ENCODE measurements around the gene DEGS2. TPM values are rescaled to one million over a fixed set of nuclear protein-coding genes. Genes with fewer than 3 reads are reported as not detected.

The DEGS2 gene
- total and polyA plus RNA-seq, 7 experiments from 2014 or later = 0.19 to 1.0 (median 0.44) TPM; not detected in 1

GRCh38 chr14:100131181-100131580 lies 28.3 kb downstream of the DEGS2 start:
- H3K27ac ChIP-seq (ENCODE audit: low read depth, low read length) = peak overlapping the region; percentile 48
- no peaks in the 10 kb centered on the region for H3K27me3 ChIP-seq (ENCODE audit: control insufficient read depth in 2 of 2, insufficient read depth in 2 of 2, low read length in 2 of 2)
- H3K27ac Mint-ChIP-seq = peak overlapping the region; percentile 14 to 91 (median 69)
- ChIA-PET POLR2A (interaction anchor here (0.6 to 1.4 kb wide), 5 partner anchors 10 to 297 kb away, joined by 3 read pairs; partner anchors contain the start of gene EVL), CTCF (interaction anchor here (0.5 to 1.2 kb wide), 2 partner anchors 16 to 84 kb away, joined by 3 read pairs; no protein-coding TSS in a partner anchor)
- H3K4me1 ChIP-seq (ENCODE audit: control insufficient read depth in 2 of 2, insufficient read depth in 2 of 2, low read length in 2 of 2) = no peaks in the 10 kb centered on the region
- H3K4me3 Mint-ChIP-seq = no peak overlapping the region
- H3K36me3 Mint-ChIP-seq = peaks cover 8 to 78% (median 23%) of the 10 kb centered on the region in 5 donors
- ATAC-seq (no peak), DNase-seq (no peak)
- H3K4me3 ChIP-seq (ENCODE audit: low read length) = no peak overlapping the region
- peaks cover 75 to 99% (median 84%) of the 10 kb centered on the region in 3 experiments for H3K36me3 ChIP-seq (ENCODE audit: control insufficient read depth in 2 of 3, insufficient read depth in 3 of 3, low read length in 3 of 3)
- H3K4me1 Mint-ChIP-seq = peaks cover 0 to 12% (median 8%) of the 10 kb centered on the region in 7 donors
- H3K9me3 Mint-ChIP-seq = peaks cover 0 to 4% (median 0%) of the 10 kb centered on the region in 11 donors
- intact Hi-C loops (cut with micrococcal nuclease) = no loop called here
- H3K9me3 ChIP-seq (ENCODE audit: control insufficient read depth in 2 of 3, low read length in 3 of 3) = no peaks in the 10 kb centered on the region
- H3K27me3 Mint-ChIP-seq = no peaks in the 10 kb centered on the region

GRCh38 chr14:100130521-100130920 lies 28.9 kb downstream of the DEGS2 start:
- ATAC-seq = no peak
- H3K36me3 Mint-ChIP-seq = peaks cover 8 to 71% (median 22%) of the 10 kb centered on the region in 5 donors
- H3K4me1 Mint-ChIP-seq = peaks cover 0 to 12% (median 8%) of the 10 kb centered on the region in 7 donors
- Histone ChIP-seq H3K27me3 (ENCODE audit: control insufficient read depth in 2 of 2, insufficient read depth in 2 of 2, low read length in 2 of 2) (no peaks in the 10 kb centered on the region), H3K27ac (ENCODE audit: low read depth, low read length) (peak overlapping the region; percentile 48), H3K4me3 (ENCODE audit: low read length) (no peak overlapping the region), H3K4me1 (ENCODE audit: control insufficient read depth in 2 of 2, insufficient read depth in 2 of 2, low read length in 2 of 2) (no peaks in the 10 kb centered on the region), H3K36me3 (ENCODE audit: control insufficient read depth in 2 of 3, insufficient read depth in 3 of 3, low read length in 3 of 3) (peaks cover 75 to 99% (median 84%) of the 10 kb centered on the region in 3 experiments), H3K9me3 (ENCODE audit: control insufficient read depth in 2 of 3, low read length in 3 of 3) (no peaks in the 10 kb centered on the region)
- CTCF ChIA-PET = interaction anchor here (1.2 to 1.3 kb wide), 2 partner anchors 15 to 25 kb away, joined by 3 read pairs; no protein-coding TSS in a partner anchor
- POLR2A ChIA-PET = interaction anchor here (0.7 to 1.5 kb wide), 3 partner anchors 12 to 49 kb away, joined by 3 to 4 read pairs (median 3); no protein-coding TSS in a partner anchor
- DNase-seq = no peak
- no peaks in the 10 kb centered on the region for H3K27me3 Mint-ChIP-seq
- H3K9me3 Mint-ChIP-seq = peaks cover 0 to 4% (median 0%) of the 10 kb centered on the region in 11 donors
- intact Hi-C loops (cut with micrococcal nuclease) = no loop called here
- H3K27ac Mint-ChIP-seq = peak overlapping the region in 8 of 9 donors; percentile 40 to 91 (median 70)
- H3K4me3 Mint-ChIP-seq = no peak overlapping the region

DNA sequence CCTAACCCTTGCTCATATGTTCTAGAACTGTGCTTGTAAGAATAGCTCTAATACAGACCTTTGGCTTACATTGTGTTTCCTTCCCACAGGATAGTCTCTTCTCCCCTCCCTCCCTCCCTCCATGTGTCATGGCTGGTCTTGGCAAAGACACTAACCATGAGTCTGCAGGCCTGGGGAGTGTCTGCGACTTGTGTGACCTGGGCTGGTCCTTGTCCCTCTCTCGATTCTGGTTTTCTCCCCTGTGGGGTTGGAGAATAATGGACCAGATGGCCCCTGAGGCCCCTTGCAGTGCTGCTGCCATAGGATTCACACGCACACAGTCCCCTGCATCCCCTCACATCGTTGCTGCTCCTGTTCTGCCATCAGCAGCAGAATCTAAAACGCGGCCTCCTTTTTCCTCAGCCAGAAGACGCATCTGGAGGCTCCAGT lies 30.3 kb downstream of the DEGS2 start:
- Histone ChIP-seq H3K27ac (ENCODE audit: low read depth, low read length) (no peak overlapping the region), H3K36me3 (ENCODE audit: control insufficient read depth in 2 of 3, insufficient read depth in 3 of 3, low read length in 3 of 3) (peaks cover 67 to 99% (median 74%) of the 10 kb centered on the region in 3 experiments), H3K4me1 (ENCODE audit: control insufficient read depth in 2 of 2, insufficient read depth in 2 of 2, low read length in 2 of 2) (no peaks in the 10 kb centered on the region), H3K4me3 (ENCODE audit: low read length) (no peak overlapping the region), H3K27me3 (ENCODE audit: control insufficient read depth in 2 of 2, insufficient read depth in 2 of 2, low read length in 2 of 2) (no peaks in the 10 kb centered on the region), H3K9me3 (ENCODE audit: control insufficient read depth in 2 of 3, low read length in 3 of 3) (no peaks in the 10 kb centered on the region)
- Mint-ChIP-seq H3K4me3 (no peak overlapping the region), H3K27me3 (no peaks in the 10 kb centered on the region), H3K36me3 (peaks cover 8 to 64% (median 32%) of the 10 kb centered on the region in 5 donors), H3K27ac (peak overlapping the region in 3 of 9 donors; percentile 5 to 71 (median 43)), H3K4me1 (peaks cover 0 to 17% (median 15%) of the 10 kb centered on the region in 7 donors), H3K9me3 (peaks cover 0 to 4% (median 0%) of the 10 kb centered on the region in 11 donors)
- POLR2A ChIA-PET = interaction anchor here (1.0 to 1.6 kb wide), 3 partner anchors 9 to 43 kb away, joined by 3 to 4 read pairs (median 3); no protein-coding TSS in a partner anchor
- DNase-seq (no peak), ATAC-seq (no peak)
- intact Hi-C loops (cut with micrococcal nuclease) = no loop called here
- CTCF ChIA-PET = interaction anchor here (0.8 to 1.3 kb wide), 2 partner anchors 10 to 64 kb away, joined by 3 read pairs; no protein-coding TSS in a partner anchor

GRCh38 chr14:100128688-100129087 lies 30.8 kb downstream of the DEGS2 start:
- no peak overlapping the region for H3K4me3 ChIP-seq (ENCODE audit: low read length)
- ChIA-PET POLR2A (interaction anchor here (1.0 to 1.6 kb wide), 2 partner anchors 9 to 32 kb away, joined by 3 to 4 read pairs; no protein-coding TSS in a partner anchor), CTCF (interaction anchor here (0.8 to 1.3 kb wide), 3 partner anchors 10 to 64 kb away, joined by 3 read pairs; no protein-coding TSS in a partner anchor)
- Mint-ChIP-seq H3K36me3 (peaks cover 8 to 59% (median 28%) of the 10 kb centered on the region in 5 donors), H3K27me3 (no peaks in the 10 kb centered on the region), H3K27ac (peak overlapping the region in 2 of 9 donors; percentile 5 to 17), H3K4me3 (no peak overlapping the region), H3K4me1 (peaks cover 0 to 15% (median 12%) of the 10 kb centered on the region in 7 donors), H3K9me3 (peaks cover 0 to 2% (median 0%) of the 10 kb centered on the region in 11 donors)
- H3K36me3 ChIP-seq (ENCODE audit: control insufficient read depth in 2 of 3, insufficient read depth in 3 of 3, low read length in 3 of 3) = peaks cover 69 to 99% (median 71%) of the 10 kb centered on the region in 3 experiments
- DNase-seq (no peak), ATAC-seq (no peak)
- H3K4me1 ChIP-seq (ENCODE audit: control insufficient read depth in 2 of 2, insufficient read depth in 2 of 2, low read length in 2 of 2) = no peaks in the 10 kb centered on the region
- H3K27me3 ChIP-seq (ENCODE audit: control insufficient read depth in 2 of 2, insufficient read depth in 2 of 2, low read length in 2 of 2) = no peaks in the 10 kb centered on the region
- no peak overlapping the region for H3K27ac ChIP-seq (ENCODE audit: low read depth, low read length)
- intact Hi-C loops (cut with micrococcal nuclease) = no loop called here
- no peaks in the 10 kb centered on the region for H3K9me3 ChIP-seq (ENCODE audit: control insufficient read depth in 2 of 3, low read length in 3 of 3)

- POLR2A ChIA-PET = interaction anchor here (0.8 to 1.8 kb wide), 5 partner anchors 8 to 49 kb away, joined by 3 to 4 read pairs (median 4); no protein-coding TSS in a partner anchor
- H3K27ac ChIP-seq (ENCODE audit: low read depth, low read length) = no peak overlapping the region
- peaks cover 5 to 17% (median 14%) of the 10 kb centered on the region in 7 donors for H3K4me1 Mint-ChIP-seq
- DNase-seq = no peak
- no peaks in the 10 kb centered on the region for H3K4me1 ChIP-seq (ENCODE audit: control insufficient read depth in 2 of 2, insufficient read depth in 2 of 2, low read length in 2 of 2)
- intact Hi-C loops (cut with micrococcal nuclease) = no loop called here
- H3K36me3 Mint-ChIP-seq = peaks cover 10 to 57% (median 30%) of the 10 kb centered on the region in 5 donors
- no peaks in the 10 kb centered on the region for H3K27me3 Mint-ChIP-seq
- peaks cover 69 to 99% (median 79%) of the 10 kb centered on the region in 3 experiments for H3K36me3 ChIP-seq (ENCODE audit: control insufficient read depth in 2 of 3, insufficient read depth in 3 of 3, low read length in 3 of 3)
- H3K9me3 Mint-ChIP-seq = no peaks in the 10 kb centered on the region
- peak overlapping the region in 1 of 10 donors; percentile 55 for H3K4me3 Mint-ChIP-seq
- H3K27me3 ChIP-seq (ENCODE audit: control insufficient read depth in 2 of 2, insufficient read depth in 2 of 2, low read length in 2 of 2) = no peaks in the 10 kb centered on the region
- no peak overlapping the region for H3K4me3 ChIP-seq (ENCODE audit: low read length)
- peak overlapping the region in 7 of 9 donors; percentile 18 to 86 (median 69) for H3K27ac Mint-ChIP-seq
- CTCF ChIA-PET = interaction anchor here (0.8 to 1.3 kb wide), 4 partner anchors 9 to 65 kb away, joined by 3 read pairs; no protein-coding TSS in a partner anchor
- no peaks in the 10 kb centered on the region for H3K9me3 ChIP-seq (ENCODE audit: control insufficient read depth in 2 of 3, low read length in 3 of 3)
- no peak for ATAC-seq
Measured at GRCh38 chr14:100127853-100128455, 31.5 kb downstream of the DEGS2 start.

DNA sequence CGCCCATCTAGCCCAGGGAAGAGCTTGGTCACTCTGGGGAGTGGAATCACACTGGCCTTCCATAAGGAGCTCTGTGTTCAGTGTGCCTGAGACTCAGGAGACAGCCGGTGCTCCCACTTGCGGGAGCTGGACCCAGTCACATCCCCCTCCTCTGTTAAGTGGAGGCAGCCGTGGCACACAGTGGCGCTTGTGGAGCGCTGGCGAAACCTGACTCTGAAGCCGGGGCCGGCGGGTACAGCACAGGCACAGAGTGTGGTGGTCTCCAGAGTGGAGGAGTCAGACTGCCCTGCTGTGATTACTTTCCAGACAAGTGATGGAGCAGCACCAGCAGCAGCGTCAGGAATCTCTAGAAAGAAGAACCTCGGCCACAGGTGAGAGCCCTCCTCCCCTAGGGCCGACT lies 33.0 kb downstream of the DEGS2 start:
- H3K9me3 Mint-ChIP-seq = no peaks in the 10 kb centered on the region
- peaks cover 12 to 47% (median 25%) of the 10 kb centered on the region in 5 donors for H3K36me3 Mint-ChIP-seq
- H3K4me1 Mint-ChIP-seq = peaks cover 7 to 19% (median 15%) of the 10 kb centered on the region in 7 donors
- Histone ChIP-seq H3K27me3 (ENCODE audit: control insufficient read depth in 2 of 2, insufficient read depth in 2 of 2, low read length in 2 of 2) (no peaks in the 10 kb centered on the region), H3K36me3 (ENCODE audit: control insufficient read depth in 2 of 3, insufficient read depth in 3 of 3, low read length in 3 of 3) (peaks cover 65 to 99% (median 69%) of the 10 kb centered on the region in 3 experiments), H3K4me3 (ENCODE audit: low read length) (no peak overlapping the region), H3K27ac (ENCODE audit: low read depth, low read length) (no peak overlapping the region), H3K9me3 (ENCODE audit: control insufficient read depth in 2 of 3, low read length in 3 of 3) (no peaks in the 10 kb centered on the region), H3K4me1 (ENCODE audit: control insufficient read depth in 2 of 2, insufficient read depth in 2 of 2, low read length in 2 of 2) (no peaks in the 10 kb centered on the region)
- no peak overlapping the region for H3K4me3 Mint-ChIP-seq
- no peak for DNase-seq
- no peaks in the 10 kb centered on the region for H3K27me3 Mint-ChIP-seq
- POLR2A ChIA-PET = interaction anchor here (1.8 kb wide), 1 partner anchor 9 kb away, joined by 4 read pairs; no protein-coding TSS in a partner anchor
- CTCF ChIA-PET = interaction anchor here (1.2 kb wide), 1 partner anchor 114 kb away, joined by 3 read pairs; no protein-coding TSS in a partner anchor
- no peak for ATAC-seq
- H3K27ac Mint-ChIP-seq = peak overlapping the region in 1 of 9 donors; percentile 43
- intact Hi-C loops (cut with micrococcal nuclease) = no loop called here

Data from naive thymus-derived CD4-positive, alpha-beta T cell (primary cell).